HepG2 (cell line): ENCODE measurements around the gene ETF1. TPM values are rescaled to one million over a fixed set of nuclear protein-coding genes. Genes with fewer than 3 reads are reported as not detected.

Source experiments
- BRF2 ChIP-seq: sonication (generic); formaldehyde crosslinking; IDR thresholded peaks from 2 replicates; pipeline ENCODE4 v1.8.1; 2022; ENCODE audit warnings: mild to moderate bottlenecking, missing genetic modification reagents
- CREB1 ChIP-seq, 2 experiments: fragments of 450-650 bp in 1 of 2; IDR thresholded peaks; 2 replicates each; pipeline ENCODE4 v1.6.1; 2016 to 2017; ENCODE audit warnings: control low read depth in 1 of 2, mild to moderate bottlenecking in 1 of 2, missing compliant biosample characterization in 1 of 2, missing genetic modification characterization in 1 of 2
- ETS1 ChIP-seq: sonication (generic); formaldehyde crosslinking; IDR thresholded peaks from 2 replicates; pipeline ENCODE4 v1.4.0; 2020; ENCODE audit warnings: missing genetic modification reagents
- SNAPC5 ChIP-seq: sonication (generic); formaldehyde crosslinking; IDR thresholded peaks from 2 replicates; pipeline ENCODE4 v1.8.1; 2023; ENCODE audit warnings: mild to moderate bottlenecking, missing genetic modification reagents, borderline replicate concordance
- SP4 ChIP-seq: sonication (generic); formaldehyde crosslinking; IDR thresholded peaks from 2 replicates; pipeline ENCODE4 v1.8.1; 2023; ENCODE audit warnings: mild to moderate bottlenecking, missing genetic modification reagents
- TOPORS ChIP-seq: sonication (generic); formaldehyde crosslinking; IDR thresholded peaks from 2 replicates; pipeline ENCODE4 v1.8.0; 2023; ENCODE audit warnings: mild to moderate bottlenecking, missing genetic modification reagents
- ZFY ChIP-seq: sonication (generic); formaldehyde crosslinking; IDR thresholded peaks from 2 replicates; pipeline ENCODE4 v1.4.0; 2020; ENCODE audit warnings: missing genetic modification reagents
- ZNF777 ChIP-seq: sonication (generic); formaldehyde crosslinking; IDR thresholded peaks from 2 replicates; pipeline ENCODE4 v1.4.0; 2020; ENCODE audit warnings: missing genetic modification reagents
- ZXDC ChIP-seq: sonication (generic); formaldehyde crosslinking; IDR thresholded peaks from 2 replicates; pipeline ENCODE4 v1.5.0; 2020; ENCODE audit warnings: mild to moderate bottlenecking, missing genetic modification reagents
- polyA plus RNA-seq, 8 experiments: library from polyadenylated mRNA; depleted of rRNA in 3 of 8; stranded (reverse) in 7 of 8; unstranded in 1 of 8; fragments of >200 nt; fragmentation: Illumina TruSeq in 4 of 8; extraction: Trizol in 4 of 8; gene quantifications; 2 replicates each; pipeline versions ENCODE4 v1.2.1 to v1.2.3, GENCODE V29; 2011 to 2016; ENCODE audit warnings: low read depth in 4 of 8, missing spikeins in 1 of 8, mixed read lengths in 1 of 8; ENCODE audit not compliant: insufficient read depth in 1 of 8
- total RNA-seq, 5 experiments: library from RNA; depleted of rRNA; stranded (reverse); fragments of >200 nt; fragmentation: Illumina TruSeq; extraction: Trizol; gene quantifications; 2 replicates each; pipeline ENCODE4 v1.2.3, GENCODE V29; 2016; ENCODE audit warnings: low read depth in 1 of 5

Gene ETF1
- total and polyA plus RNA-seq, 2 of the 13 experiments (the other 11 are each of a cell fraction or from before 2014, with no cell fraction given): 52.1 to 184 TPM

- TF ChIP-seq ETS1 (CRISPR knock-in tag) (no peak), SP4 (CRISPR knock-in tag) (no peak), ZXDC (CRISPR knock-in tag) (no peak), ZFY (CRISPR knock-in tag) (no peak), CREB1 (IDR thresholded peaks at IDR 0.05) (no peak), CREB1 (CRISPR knock-in tag; IDR thresholded peaks at IDR 0.05) (no peak), SNAPC5 (CRISPR knock-in tag) (0 out of 2 replicates have a peak, but pooled peaks have one; percentile 38), ZNF777 (peak; percentile 22; the same call in 1 of the 2 replicates), BRF2 (CRISPR knock-in tag) (no peak), TOPORS (CRISPR knock-in tag) (no peak)
These were observed 79.5 kb downstream of the ETF1 start (continued) for GRCh38 chr5:138463419-138464007.
